H1 (cell line): ENCODE data around the gene CDK5R1. TPM values are rescaled to one million over a fixed set of nuclear protein-coding genes. Genes with fewer than 3 reads are reported as not detected.

Experiments used
- CTCF ChIA-PET: fragments of 300-600 bp; sonication (Branson Sonifier 250); formaldehyde crosslinking; loops from one replicate; lab custom pipeline; 2021; ENCODE audit not compliant: partially characterized antibody; lab: Charles Lee
- POLR2A ChIA-PET: fragments of 300-600 bp; sonication (Branson Sonifier 250); formaldehyde crosslinking; loops from one replicate; lab custom pipeline; 2021; ENCODE audit warnings: inconsistent platforms; ENCODE audit not compliant: partially characterized antibody; lab: Charles Lee
- DNase-seq, 2 experiments: peaks; one replicate each; pipeline versions ENCODE4 v3.0.0 to v3.0.0-alpha.2; 2010 to 2022; ENCODE audit warnings: low spot score in 2 of 2, low read depth in 1 of 2, mixed read lengths in 1 of 2
- FAIRE-seq: peaks from 2 replicates; lab custom pipeline; 2011; peaks lifted over from hg19 to GRCh38; lab: Jason Lieb, UNC
- H2AFZ ChIP-seq: 2 replicates; pipeline ENCODE4 v1.8.1; 2012; ENCODE audit warnings: low read length, inconsistent platforms
- H2AK5ac ChIP-seq: 2 replicates; pipeline ENCODE4 v1.6.1; 2013; ENCODE audit warnings: low read depth, low read length
- H2BK120ac ChIP-seq: replicated peaks from 2 replicates; pipeline ENCODE3; 2013; ENCODE audit warnings: low read depth, low read length, inconsistent platforms
- H2BK12ac ChIP-seq: 2 replicates; pipeline ENCODE4 v1.6.1; 2013; ENCODE audit warnings: low read depth, low read length
- H2BK15ac ChIP-seq: 2 replicates; pipeline ENCODE4 v1.6.1; 2013; ENCODE audit warnings: low read length
- H2BK20ac ChIP-seq: 2 replicates; pipeline ENCODE4 v1.6.1; 2013; ENCODE audit warnings: low read length
- H2BK5ac ChIP-seq: 2 replicates; pipeline ENCODE4 v1.6.1; 2013; ENCODE audit warnings: low read depth, low read length
- H3K14ac ChIP-seq: 2 replicates; pipeline ENCODE4 v1.6.1; 2013; ENCODE audit warnings: inconsistent platforms; ENCODE audit not compliant: insufficient read length
- H3K18ac ChIP-seq: 2 replicates; pipeline ENCODE4 v1.6.1; 2013; ENCODE audit warnings: low read length; ENCODE audit errors: extremely low read depth
- H3K23ac ChIP-seq: 2 replicates; pipeline ENCODE4 v1.6.1; 2013; ENCODE audit warnings: inconsistent platforms; ENCODE audit not compliant: insufficient read length
- H3K23me2 ChIP-seq: 2 replicates; pipeline ENCODE4 v1.6.1; 2013; ENCODE audit warnings: low read depth, low read length
- H3K27ac ChIP-seq: 2 replicates; pipeline ENCODE4 v1.6.1; 2011; ENCODE audit warnings: low read depth, low read length, inconsistent platforms
- H3K27me3 ChIP-seq, 4 experiments: replicated peaks in 1 of 4; 1 replicate in 1 of 4; 2 replicates in 3 of 4; pipeline versions ENCODE4 v1.6.1 to v1.8.1; 2011 to 2013; ENCODE audit warnings: low read length in 3 of 4, mild to moderate bottlenecking in 3 of 4, inconsistent platforms in 2 of 4, mixed read lengths in 2 of 4, moderate library complexity in 1 of 4; ENCODE audit not compliant: control insufficient read depth in 3 of 4, insufficient read depth in 3 of 4; ENCODE audit errors: extremely low read depth in 1 of 4
- H3K36me3 ChIP-seq, 4 experiments: 2 replicates each; pipeline versions ENCODE4 v1.6.1 to v1.8.1; 2011 to 2013; ENCODE audit warnings: mild to moderate bottlenecking in 4 of 4, low read length in 3 of 4, moderate library complexity in 2 of 4, control low read depth in 1 of 4, inconsistent platforms in 1 of 4; ENCODE audit not compliant: insufficient read depth in 4 of 4, control insufficient read depth in 2 of 4
- H3K4ac ChIP-seq: replicated peaks from 2 replicates; pipeline ENCODE3; 2013; ENCODE audit warnings: low read length, low read depth, mixed read lengths, inconsistent platforms; ENCODE audit not compliant: insufficient read length
- H3K4me1 ChIP-seq, 4 experiments: replicated peaks in 1 of 4; 1 replicate in 1 of 4; 2 replicates in 3 of 4; pipeline versions ENCODE4 v1.6.1 to v1.8.1; 2011 to 2013; ENCODE audit warnings: low read length in 3 of 4, inconsistent platforms in 2 of 4, mixed read lengths in 1 of 4; ENCODE audit not compliant: insufficient read depth in 4 of 4, control insufficient read depth in 3 of 4
- H3K4me2 ChIP-seq, 2 experiments: 2 replicates each; pipeline versions ENCODE4 v1.6.1 to v1.8.1; 2011 to 2013; ENCODE audit warnings: low read depth in 2 of 2, low read length in 2 of 2, control low read depth in 1 of 2, inconsistent platforms in 1 of 2, mild to moderate bottlenecking in 1 of 2; ENCODE audit not compliant: insufficient read depth in 1 of 2
- H3K4me3 ChIP-seq, 4 experiments: fragments of 200-600, 300-600 bp in 1 of 4; sonication (generic), shearing (Covaris generic), sonication (Bioruptor Twin) in 1 of 4; 2 replicates each; pipeline versions ENCODE4 v1.5.1 to v1.8.1; 2011 to 2016; ENCODE audit warnings: low read length in 4 of 4, low read depth in 3 of 4, control low read depth in 2 of 4, inconsistent platforms in 2 of 4, mild to moderate bottlenecking in 2 of 4, mixed read lengths in 1 of 4, moderate library complexity in 1 of 4; ENCODE audit not compliant: insufficient read depth in 2 of 4; ENCODE audit errors: extremely low read depth in 1 of 4
- H3K56ac ChIP-seq: replicated peaks from 2 replicates; pipeline ENCODE3; 2013; ENCODE audit warnings: low read depth, mild to moderate bottlenecking, mixed read lengths, low read length, inconsistent platforms; ENCODE audit not compliant: insufficient read length
- H3K79me1 ChIP-seq: 2 replicates; pipeline ENCODE4 v1.6.1; 2013; ENCODE audit warnings: low read depth, low read length, control low read depth
- H3K79me2 ChIP-seq, 2 experiments: 2 replicates each; pipeline versions ENCODE4 v1.6.1 to v1.8.1; 2012 to 2013; ENCODE audit warnings: low read length in 2 of 2, mild to moderate bottlenecking in 2 of 2, inconsistent platforms in 1 of 2; ENCODE audit not compliant: insufficient read depth in 2 of 2, control insufficient read depth in 1 of 2
- H3K9ac ChIP-seq, 4 experiments: replicated peaks in 1 of 4; 1 replicate in 1 of 4; 2 replicates in 3 of 4; pipeline versions ENCODE4 v1.6.1 to v1.8.1; 2011 to 2013; ENCODE audit warnings: low read depth in 3 of 4, low read length in 3 of 4, control low read depth in 2 of 4, mild to moderate bottlenecking in 2 of 4, moderate library complexity in 2 of 4, inconsistent platforms in 1 of 4; ENCODE audit errors: extremely low read depth in 1 of 4
- H3K9me3 ChIP-seq, 2 experiments: 2 replicates each; pipeline versions ENCODE4 v1.6.1 to v1.8.1; 2012 to 2013; ENCODE audit warnings: mild to moderate bottlenecking in 2 of 2, moderate library complexity in 2 of 2, control low read depth in 1 of 2, inconsistent platforms in 1 of 2, low read depth in 1 of 2, low read length in 1 of 2, mixed read lengths in 1 of 2; ENCODE audit not compliant: insufficient read depth in 2 of 2
- H4K20me1 ChIP-seq, 2 experiments: replicated peaks in 1 of 2; 2 replicates each; pipeline versions ENCODE3 to v1.8.1; 2011 to 2013; ENCODE audit warnings: inconsistent platforms in 2 of 2, low read length in 2 of 2, mild to moderate bottlenecking in 1 of 2; ENCODE audit not compliant: insufficient read depth in 2 of 2, control insufficient read depth in 1 of 2
- H4K5ac ChIP-seq: 2 replicates; pipeline ENCODE4 v1.6.1; 2013; ENCODE audit warnings: low read length, low read depth, mixed read lengths, inconsistent platforms; ENCODE audit not compliant: insufficient read length
- H4K8ac ChIP-seq: 2 replicates; pipeline ENCODE4 v1.8.0; 2013; ENCODE audit warnings: mild to moderate bottlenecking, moderate library complexity, low read length, inconsistent platforms; ENCODE audit not compliant: insufficient read depth; ENCODE audit errors: extremely low read depth
- H4K91ac ChIP-seq: replicated peaks from 2 replicates; pipeline ENCODE3; 2013; ENCODE audit warnings: low read length, mixed read lengths, inconsistent platforms; ENCODE audit not compliant: insufficient read length
- BACH1 ChIP-seq: IDR thresholded peaks from 2 replicates; pipeline ENCODE4 v1.6.1; 2012; ENCODE audit warnings: low read length, improper control_type of control experiment
- CEBPB ChIP-seq: IDR thresholded peaks from 2 replicates; pipeline ENCODE4 v1.6.1; 2012; ENCODE audit warnings: low read depth, low read length
- CREB1 ChIP-seq: IDR thresholded peaks from 2 replicates; pipeline ENCODE4 v1.6.1; 2012; ENCODE audit warnings: inconsistent platforms
- GTF2F1 ChIP-seq: IDR thresholded peaks from 2 replicates; pipeline ENCODE4 v1.6.1; 2012; ENCODE audit warnings: low read depth, low read length, improper control_type of control experiment, borderline replicate concordance
- HDAC6 ChIP-seq: IDR thresholded peaks from one replicate; pipeline ENCODE4 v1.7.1; 2012; ENCODE audit warnings: low read depth, mild to moderate bottlenecking, inconsistent platforms, low read length, moderate library complexity
- JUN ChIP-seq: IDR thresholded peaks from 2 replicates; pipeline ENCODE4 v1.6.1; 2011; ENCODE audit warnings: low read depth, mild to moderate bottlenecking, improper control_type of control experiment, low read length
- RBBP5 ChIP-seq: IDR thresholded peaks from 2 replicates; pipeline ENCODE4 v1.7.1; 2012; ENCODE audit warnings: low read depth, mild to moderate bottlenecking, inconsistent platforms, low read length, moderate library complexity, borderline replicate concordance
- RFX5 ChIP-seq: IDR thresholded peaks from 2 replicates; pipeline ENCODE4 v1.6.1; 2011; ENCODE audit warnings: low read depth, low read length, improper control_type of control experiment, borderline replicate concordance
- RNF2 ChIP-seq: fragments of 200-900, 300-1000 bp; sonication (generic); IDR thresholded peaks from 2 replicates; pipeline ENCODE4 v1.7.1; 2016; ENCODE audit warnings: borderline replicate concordance, low read depth, mild to moderate bottlenecking, antibody characterized with exemption, low read length; ENCODE audit not compliant: poor library complexity, severe bottlenecking; ENCODE audit errors: missing control alignments
- SP1 ChIP-seq: IDR thresholded peaks from 2 replicates; pipeline ENCODE4 v1.6.1; 2011; ENCODE audit warnings: low read depth, low read length
- SP4 ChIP-seq: IDR thresholded peaks from 2 replicates; pipeline ENCODE4 v1.6.1; 2012; ENCODE audit warnings: low read length, inconsistent platforms
- TCF12 ChIP-seq: IDR thresholded peaks from 2 replicates; pipeline ENCODE4 v1.6.1; 2011; ENCODE audit warnings: low read depth, mild to moderate bottlenecking, low read length
- WGBS, 2 experiments: shearing (Covaris generic) in 1 of 2; methylation state at CpG; one replicate each; pipeline versions ENCODE4 v1.1.6 to v1.1.7; 2013 to 2015; ENCODE audit warnings: low lambda C conversion rate in 2 of 2, mixed read lengths in 2 of 2, inconsistent platforms in 1 of 2, low coverage in 1 of 2, missing lambda C conversion rate in 1 of 2; ENCODE audit not compliant: insufficient replicate concordance in 2 of 2, insufficient coverage in 1 of 2, insufficient read length in 1 of 2; ENCODE audit errors: extremely low coverage in 1 of 2, missing lambda C conversion rate in 1 of 2; 5-methylcytosine and 5-hydroxymethylcytosine counted together
- polyA plus RNA-seq, 7 experiments: library from polyadenylated mRNA; depleted of rRNA in 3 of 7; stranded (reverse) in 5 of 7; unstranded in 2 of 7; fragments of >200 nt in 5 of 7; fragments of 200-250 nt in 2 of 7; gene quantifications; 1 replicate in 5 of 7; 2 replicates in 1 of 7; 4 replicates in 1 of 7; pipeline versions ENCODE4 v1.2.1 to v1.2.3, GENCODE V29; 2011 to 2013; ENCODE audit warnings: missing spikeins in 2 of 7, mixed read lengths in 2 of 7
- total RNA-seq: library from RNA; stranded (reverse); fragmentation: NEBNext Ultra II Directional; extraction: Animal tissue kit (Norgen Biotek cat#: 25700); gene quantifications from 2 replicates; pipeline ENCODE4 v1.2.1, GENCODE V29; 2021
- TF ChIP-seq, protein P1 (sequence below), 3 experiments: IDR thresholded peaks; 1 replicate in 2 of 3; 2 replicates in 1 of 3; pipeline versions ENCODE4 v1.5.1 to v1.6.1; 2011; ENCODE audit warnings: low read length in 3 of 3, mild to moderate bottlenecking in 3 of 3, inconsistent platforms in 2 of 3, low read depth in 1 of 3, moderate library complexity in 1 of 3; ENCODE audit not compliant: insufficient read depth in 1 of 3; ENCODE audit errors: control extremely low read depth in 1 of 3

The CDK5R1 gene
- total and polyA plus RNA-seq, 2 of the 8 experiments (the other 6 are each of a cell fraction or from before 2014, with no cell fraction given): 2.7 to 9.9 TPM

DNA sequence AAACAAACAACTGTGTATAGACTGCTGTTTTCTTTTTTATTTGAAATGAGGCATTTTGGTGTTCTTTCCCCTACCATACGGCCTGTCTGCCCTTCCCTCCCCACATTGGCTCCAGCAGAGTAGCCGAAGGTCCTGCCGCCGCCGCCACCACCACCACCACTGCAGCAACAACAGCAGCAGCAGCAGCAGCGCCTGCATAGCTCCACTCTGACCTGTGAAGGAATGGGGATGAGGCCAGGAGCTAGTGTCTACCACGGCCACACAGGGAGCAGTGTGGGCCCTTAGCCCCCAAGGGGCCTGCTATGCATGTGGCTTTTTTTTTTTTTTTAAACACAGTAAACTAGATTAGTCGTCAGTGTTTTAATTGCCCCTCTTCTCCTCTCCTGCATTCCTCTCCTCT, 5.6 kb upstream of the CDK5R1 start:
- Histone ChIP-seq H2BK5ac (no peak overlapping the region), H3K4me1 (peaks cover 10 to 22% (median 16%) of the 10 kb centered on the region in 4 experiments), H3K27ac (no peak overlapping the region), H3K14ac (no peak overlapping the region), H3K9me3 (no peaks in the 10 kb centered on the region), H3K36me3 (peaks cover 28 to 54% (median 42%) of the 10 kb centered on the region in 4 experiments), H3K56ac (no peak overlapping the region), H2BK12ac (no peak overlapping the region), H3K18ac (no peak overlapping the region), H3K23ac (no peak overlapping the region), H3K4me3 (no peak overlapping the region), H3K9ac (no peak overlapping the region), H3K4ac (no peak overlapping the region), H2AFZ (no peak overlapping the region), H2BK120ac (no peak overlapping the region), H4K5ac (no peak overlapping the region), H3K79me1 (no peaks in the 10 kb centered on the region), H3K27me3 (no peaks in the 10 kb centered on the region; a peak in 2 of 7 replicates), H4K91ac (no peak overlapping the region), H4K20me1 (peaks cover 0 to 3% of the 10 kb centered on the region in 2 experiments), H2BK15ac (no peak overlapping the region), H4K8ac (no peak overlapping the region; the same call in 1 of the 2 replicates), H2AK5ac (no peak overlapping the region), H3K4me2 (no peak overlapping the region), H2BK20ac (no peak overlapping the region), H3K23me2 (no peaks in the 10 kb centered on the region), H3K79me2 (no peaks in the 10 kb centered on the region)
- WGBS, 2 experiments: 93% methylated on average over 8 of the region's 8 CpGs; no CpG with 5 or more reads in 1 of the 2 experiments
- DNase-seq: no peak
- ChIA-PET CTCF (interaction anchor here (0.9 to 9.6 kb wide), 4 partner anchors 11 to 141 kb away, joined by 3 to 71 read pairs (median 24); no protein-coding TSS in a partner anchor), POLR2A (no interaction called here)
- FAIRE-seq: no peak
- TF ChIP-seq GTF2F1 (no peak), TCF12 (no peak), SP1 (no peak), BACH1 (no peak), CREB1 (no peak), SP4 (no peak), RFX5 (no peak), JUN (no peak), RNF2 (no peak), HDAC6 (no peak), CEBPB (no peak), RBBP5 (no peak)
- TF ChIP-seq, protein P1, sequence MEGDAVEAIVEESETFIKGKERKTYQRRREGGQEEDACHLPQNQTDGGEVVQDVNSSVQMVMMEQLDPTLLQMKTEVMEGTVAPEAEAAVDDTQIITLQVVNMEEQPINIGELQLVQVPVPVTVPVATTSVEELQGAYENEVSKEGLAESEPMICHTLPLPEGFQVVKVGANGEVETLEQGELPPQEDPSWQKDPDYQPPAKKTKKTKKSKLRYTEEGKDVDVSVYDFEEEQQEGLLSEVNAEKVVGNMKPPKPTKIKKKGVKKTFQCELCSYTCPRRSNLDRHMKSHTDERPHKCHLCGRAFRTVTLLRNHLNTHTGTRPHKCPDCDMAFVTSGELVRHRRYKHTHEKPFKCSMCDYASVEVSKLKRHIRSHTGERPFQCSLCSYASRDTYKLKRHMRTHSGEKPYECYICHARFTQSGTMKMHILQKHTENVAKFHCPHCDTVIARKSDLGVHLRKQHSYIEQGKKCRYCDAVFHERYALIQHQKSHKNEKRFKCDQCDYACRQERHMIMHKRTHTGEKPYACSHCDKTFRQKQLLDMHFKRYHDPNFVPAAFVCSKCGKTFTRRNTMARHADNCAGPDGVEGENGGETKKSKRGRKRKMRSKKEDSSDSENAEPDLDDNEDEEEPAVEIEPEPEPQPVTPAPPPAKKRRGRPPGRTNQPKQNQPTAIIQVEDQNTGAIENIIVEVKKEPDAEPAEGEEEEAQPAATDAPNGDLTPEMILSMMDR (IDR thresholded peaks at IDR 0.05; ENCODE audit: control extremely low read depth in 1 of 3, insufficient read depth in 1 of 3, low read depth in 1 of 3, low read length in 3 of 3): no peak
